ENCODE results near the gene VPS37B.

The VPS37B gene

GRCh38 chr12:122837306-122838265 lies 58.3 kb downstream of the VPS37B start:
- H3K4me1 ChIP-seq (ENCODE audit: insufficient read depth, low read length) = peaks cover 45% of the 10 kb centered on the region
- H3K36me3 ChIP-seq (ENCODE audit: insufficient read depth, low read length) = peaks cover 2% of the 10 kb centered on the region
- H3K9me3 ChIP-seq (ENCODE audit: low read length) = no peaks in the 10 kb centered on the region
- H3K27me3 ChIP-seq (ENCODE audit: insufficient read depth, low read length) = no peaks in the 10 kb centered on the region
- H2AFZ ChIP-seq (ENCODE audit: low read depth, low read length) = no peak overlapping the region
- H3K4me3 ChIP-seq (ENCODE audit: low read length) = no peak overlapping the region

GRCh38 chr12:122836027-122836921 lies 59.6 kb downstream of the VPS37B start:
- H3K4me1 ChIP-seq (ENCODE audit: insufficient read depth, low read length) = peaks cover 33% of the 10 kb centered on the region
- H3K36me3 ChIP-seq (ENCODE audit: insufficient read depth, low read length) = peaks cover 2% of the 10 kb centered on the region
- no peaks in the 10 kb centered on the region for H3K9me3 ChIP-seq (ENCODE audit: low read length)
- no peaks in the 10 kb centered on the region for H3K27me3 ChIP-seq (ENCODE audit: insufficient read depth, low read length)
- H3K4me3 ChIP-seq (ENCODE audit: low read length) = peak overlapping the region; percentile 84
- peak overlapping the region; percentile 78 for H2AFZ ChIP-seq (ENCODE audit: low read depth, low read length)

DNA sequence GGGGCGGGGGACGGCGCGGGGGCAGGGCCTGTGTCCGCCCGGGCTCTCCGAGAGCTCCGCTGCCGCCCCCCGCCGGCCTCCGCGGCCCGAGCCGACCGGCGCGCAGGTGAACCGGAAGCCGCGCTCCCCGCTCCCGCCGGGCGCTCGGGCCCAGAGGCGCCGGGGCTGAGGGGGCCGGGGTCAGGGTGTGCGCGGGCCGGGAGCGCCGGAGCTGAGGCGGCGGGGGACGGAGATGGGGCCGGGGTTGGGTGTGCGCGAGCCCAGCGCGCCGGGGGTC lies 60.2 kb downstream of the VPS37B start:
- Histone ChIP-seq H3K4me1 (ENCODE audit: insufficient read depth, low read length) (peaks cover 28% of the 10 kb centered on the region), H3K4me3 (ENCODE audit: low read length) (peak overlapping the region; percentile 84), H3K27me3 (ENCODE audit: insufficient read depth, low read length) (no peaks in the 10 kb centered on the region), H3K9me3 (ENCODE audit: low read length) (no peaks in the 10 kb centered on the region), H3K36me3 (ENCODE audit: insufficient read depth, low read length) (peaks cover 2% of the 10 kb centered on the region), H2AFZ (ENCODE audit: low read depth, low read length) (peak overlapping the region; percentile 78)

GRCh38 chr12:122834921-122835749 lies 60.8 kb downstream of the VPS37B start, which contains the start of gene HIP1R:
TSS of gene HIP1R (plus strand) at chr12:122835457. CDS start at chr12:122835551, 94 bp downstream.
- H3K27me3 ChIP-seq (ENCODE audit: insufficient read depth, low read length) = no peaks in the 10 kb centered on the region

GRCh38 chr12:122834104-122834920 lies 61.6 kb downstream of the VPS37B start:
- peak overlapping the region; percentile 50 for H3K4me3 ChIP-seq (ENCODE audit: low read length)
- peak overlapping the region; percentile 50 for H2AFZ ChIP-seq (ENCODE audit: low read depth, low read length)
- no peaks in the 10 kb centered on the region for H3K9me3 ChIP-seq (ENCODE audit: low read length)
- peaks cover 25% of the 10 kb centered on the region for H3K4me1 ChIP-seq (ENCODE audit: insufficient read depth, low read length)
- no peaks in the 10 kb centered on the region for H3K27me3 ChIP-seq (ENCODE audit: insufficient read depth, low read length)
- H3K36me3 ChIP-seq (ENCODE audit: insufficient read depth, low read length) = no peaks in the 10 kb centered on the region

More at GRCh38 chr12:122834921-122835749, 60.8 kb downstream of the VPS37B start, which contains the start of gene HIP1R:
- H3K4me1 ChIP-seq (ENCODE audit: insufficient read depth, low read length) = peaks cover 25% of the 10 kb centered on the region
- no peaks in the 10 kb centered on the region for H3K9me3 ChIP-seq (ENCODE audit: low read length)
- peaks cover 2% of the 10 kb centered on the region for H3K36me3 ChIP-seq (ENCODE audit: insufficient read depth, low read length)
- H2AFZ ChIP-seq (ENCODE audit: low read depth, low read length) = peak within 1 kb of the TSS; percentile 78
- peak within 1 kb of the TSS; percentile 84 for H3K4me3 ChIP-seq (ENCODE audit: low read length)

GRCh38 chr12:122830517-122831214 lies 65.3 kb downstream of the VPS37B start:
- peaks cover 19% of the 10 kb centered on the region for H3K4me1 ChIP-seq (ENCODE audit: insufficient read depth, low read length)
- H3K9me3 ChIP-seq (ENCODE audit: low read length) = no peaks in the 10 kb centered on the region
- no peak overlapping the region for H2AFZ ChIP-seq (ENCODE audit: low read depth, low read length)
- no peaks in the 10 kb centered on the region for H3K27me3 ChIP-seq (ENCODE audit: insufficient read depth, low read length)
- H3K36me3 ChIP-seq (ENCODE audit: insufficient read depth, low read length) = no peaks in the 10 kb centered on the region
- H3K4me3 ChIP-seq (ENCODE audit: low read length) = no peak overlapping the region

DNA sequence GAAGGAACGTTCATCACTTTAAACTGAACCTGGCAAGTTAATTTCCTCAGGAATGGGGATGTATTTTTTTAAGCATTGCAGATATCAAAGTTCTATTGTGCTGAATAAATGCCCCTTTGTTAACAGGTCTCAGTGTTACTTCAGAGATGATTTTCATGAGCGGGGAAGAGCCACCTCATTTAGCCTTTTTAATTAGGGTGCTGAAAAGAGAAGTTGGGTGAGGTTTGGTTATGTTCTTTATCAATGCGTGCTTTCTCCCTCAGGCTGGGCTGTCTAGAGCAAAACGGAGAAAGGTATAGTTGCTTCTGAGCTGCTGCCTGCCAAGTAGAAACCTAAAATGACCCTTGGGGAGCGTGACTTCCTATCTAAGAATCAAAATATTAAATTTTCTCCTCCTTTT lies 68.7 kb downstream of the VPS37B start:
- no peaks in the 10 kb centered on the region for H3K36me3 ChIP-seq (ENCODE audit: insufficient read depth, low read length)
- peaks cover 11% of the 10 kb centered on the region for H3K4me1 ChIP-seq (ENCODE audit: insufficient read depth, low read length)
- no peaks in the 10 kb centered on the region for H3K9me3 ChIP-seq (ENCODE audit: low read length)
- H3K27me3 ChIP-seq (ENCODE audit: insufficient read depth, low read length) = no peaks in the 10 kb centered on the region
- H3K4me3 ChIP-seq (ENCODE audit: low read length) = no peak overlapping the region
- H2AFZ ChIP-seq (ENCODE audit: low read depth, low read length) = no peak overlapping the region

DNA sequence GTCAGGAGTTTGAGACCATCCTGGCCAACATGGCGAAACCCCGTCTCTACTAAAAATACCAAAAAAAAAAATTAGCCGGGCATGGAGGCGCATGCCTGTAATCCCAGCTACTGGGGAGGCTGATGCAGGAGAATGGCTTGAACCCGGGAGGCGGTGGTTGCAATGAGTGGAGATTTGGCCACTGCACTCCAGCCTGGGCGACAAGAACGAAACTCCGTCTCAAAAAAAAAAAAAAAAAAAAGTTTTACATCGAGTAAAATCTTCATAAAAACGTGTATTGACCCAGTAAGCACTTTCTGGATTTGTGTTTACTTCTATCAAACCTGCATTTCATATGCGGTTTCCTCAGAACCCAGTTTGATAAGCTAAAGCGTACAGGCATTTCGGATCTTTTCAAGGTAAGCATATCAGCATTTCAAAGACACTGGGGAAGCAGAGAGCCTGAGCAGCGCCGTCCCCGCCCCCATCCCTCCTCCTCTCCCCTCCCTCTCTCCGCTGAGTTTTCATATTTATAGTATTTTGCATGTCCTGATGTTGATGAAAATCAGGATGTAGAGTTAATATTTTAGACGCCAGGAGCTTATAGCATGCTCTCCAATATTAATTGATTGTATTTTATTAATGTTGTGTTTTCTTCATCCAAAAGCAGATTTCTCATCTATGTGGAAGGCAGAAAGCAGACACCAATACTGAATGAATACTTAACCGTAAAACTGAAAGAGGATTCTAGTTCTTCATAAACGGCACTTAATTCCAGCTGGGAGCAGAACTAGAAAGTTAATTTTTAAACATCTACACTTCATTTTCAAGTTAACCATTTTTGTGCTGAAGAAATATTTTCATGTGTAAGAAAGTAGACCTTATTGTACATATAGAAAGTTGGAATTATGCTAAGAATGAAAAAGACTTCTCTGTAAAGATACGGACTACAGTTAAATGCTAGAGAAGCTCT lies 69.9 kb downstream of the VPS37B start:
- peak overlapping the region; percentile 15 for H3K4me3 ChIP-seq (ENCODE audit: low read length)
- no peaks in the 10 kb centered on the region for H3K9me3 ChIP-seq (ENCODE audit: low read length)
- H3K27me3 ChIP-seq (ENCODE audit: insufficient read depth, low read length) = no peaks in the 10 kb centered on the region
- peaks cover 11% of the 10 kb centered on the region for H3K4me1 ChIP-seq (ENCODE audit: insufficient read depth, low read length)
- H2AFZ ChIP-seq (ENCODE audit: low read depth, low read length) = no peak overlapping the region
- H3K36me3 ChIP-seq (ENCODE audit: insufficient read depth, low read length) = no peaks in the 10 kb centered on the region

GRCh38 chr12:122823429-122823828 lies 72.5 kb downstream of the VPS37B start:
- Histone ChIP-seq H3K36me3 (ENCODE audit: insufficient read depth, low read length) (no peaks in the 10 kb centered on the region), H3K9me3 (ENCODE audit: low read length) (no peaks in the 10 kb centered on the region), H3K27me3 (ENCODE audit: insufficient read depth, low read length) (no peaks in the 10 kb centered on the region), H2AFZ (ENCODE audit: low read depth, low read length) (no peak overlapping the region), H3K4me3 (ENCODE audit: low read length) (no peak overlapping the region), H3K4me1 (ENCODE audit: insufficient read depth, low read length) (peaks cover 18% of the 10 kb centered on the region)

DNA sequence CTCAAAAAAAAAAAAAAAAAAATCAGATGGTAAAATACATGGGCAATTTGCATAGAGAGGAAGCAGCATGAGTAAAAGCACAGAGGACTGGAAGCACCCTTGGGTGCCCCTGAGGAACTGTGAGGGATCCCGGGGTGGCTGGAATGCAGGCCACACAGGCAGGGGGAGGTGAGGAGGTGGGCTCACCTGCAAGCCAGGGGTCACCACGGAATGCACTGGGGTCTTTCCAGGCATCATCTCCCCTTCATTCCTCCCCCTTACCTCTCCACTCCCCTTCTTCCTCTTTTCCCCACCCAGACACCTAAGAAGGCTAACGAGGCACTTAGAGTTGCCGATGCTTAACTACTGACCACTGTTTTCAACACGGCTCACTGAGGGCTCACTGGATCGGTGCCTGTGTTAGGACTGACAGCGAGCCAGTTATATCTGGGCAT lies 75.1 kb downstream of the VPS37B start:
- Histone ChIP-seq H2AFZ (ENCODE audit: low read depth, low read length) (no peak overlapping the region), H3K4me1 (ENCODE audit: insufficient read depth, low read length) (peaks cover 8% of the 10 kb centered on the region), H3K9me3 (ENCODE audit: low read length) (no peaks in the 10 kb centered on the region), H3K4me3 (ENCODE audit: low read length) (no peak overlapping the region), H3K27me3 (ENCODE audit: insufficient read depth, low read length) (no peaks in the 10 kb centered on the region), H3K36me3 (ENCODE audit: insufficient read depth, low read length) (no peaks in the 10 kb centered on the region)

GRCh38 chr12:122820138-122820537 lies 75.8 kb downstream of the VPS37B start:
- no peaks in the 10 kb centered on the region for H3K36me3 ChIP-seq (ENCODE audit: insufficient read depth, low read length)
- no peak overlapping the region for H3K4me3 ChIP-seq (ENCODE audit: low read length)
- H3K9me3 ChIP-seq (ENCODE audit: low read length) = no peaks in the 10 kb centered on the region
- no peaks in the 10 kb centered on the region for H3K27me3 ChIP-seq (ENCODE audit: insufficient read depth, low read length)
- H2AFZ ChIP-seq (ENCODE audit: low read depth, low read length) = no peak overlapping the region
- H3K4me1 ChIP-seq (ENCODE audit: insufficient read depth, low read length) = peaks cover 8% of the 10 kb centered on the region
